ENCODE results near the gene CHD3. TPM values are rescaled to one million over a fixed set of nuclear protein-coding genes. Genes with fewer than 3 reads are reported as not detected.

The CHD3 gene
- polyA plus RNA-seq, 5 donors: 177 to 239 (median 196) TPM

DNA sequence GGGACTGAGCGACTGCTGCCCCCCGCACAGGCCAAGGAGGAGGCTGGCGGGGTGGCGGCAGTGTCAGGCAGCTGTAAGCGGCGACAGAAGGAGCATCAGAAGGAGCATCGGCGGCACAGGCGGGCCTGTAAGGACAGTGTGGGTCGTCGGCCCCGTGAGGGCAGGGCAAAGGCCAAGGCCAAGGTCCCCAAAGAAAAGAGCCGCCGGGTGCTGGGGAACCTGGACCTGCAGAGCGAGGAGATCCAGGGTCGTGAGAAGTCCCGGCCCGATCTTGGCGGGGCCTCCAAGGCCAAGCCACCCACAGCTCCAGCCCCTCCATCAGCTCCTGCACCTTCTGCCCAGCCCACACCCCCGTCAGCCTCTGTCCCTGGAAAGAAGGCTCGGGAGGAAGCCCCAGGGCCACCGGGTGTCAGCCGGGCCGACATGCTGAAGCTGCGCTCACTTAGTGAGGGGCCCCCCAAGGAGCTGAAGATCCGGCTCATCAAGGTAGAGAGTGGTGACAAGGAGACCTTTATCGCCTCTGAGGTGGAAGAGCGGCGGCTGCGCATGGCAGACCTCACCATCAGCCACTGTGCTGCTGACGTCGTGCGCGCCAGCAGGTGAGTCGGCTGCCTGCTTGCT is 39.3 kb upstream of the CHD3 start:
- DNase-seq: no peak

DNA sequence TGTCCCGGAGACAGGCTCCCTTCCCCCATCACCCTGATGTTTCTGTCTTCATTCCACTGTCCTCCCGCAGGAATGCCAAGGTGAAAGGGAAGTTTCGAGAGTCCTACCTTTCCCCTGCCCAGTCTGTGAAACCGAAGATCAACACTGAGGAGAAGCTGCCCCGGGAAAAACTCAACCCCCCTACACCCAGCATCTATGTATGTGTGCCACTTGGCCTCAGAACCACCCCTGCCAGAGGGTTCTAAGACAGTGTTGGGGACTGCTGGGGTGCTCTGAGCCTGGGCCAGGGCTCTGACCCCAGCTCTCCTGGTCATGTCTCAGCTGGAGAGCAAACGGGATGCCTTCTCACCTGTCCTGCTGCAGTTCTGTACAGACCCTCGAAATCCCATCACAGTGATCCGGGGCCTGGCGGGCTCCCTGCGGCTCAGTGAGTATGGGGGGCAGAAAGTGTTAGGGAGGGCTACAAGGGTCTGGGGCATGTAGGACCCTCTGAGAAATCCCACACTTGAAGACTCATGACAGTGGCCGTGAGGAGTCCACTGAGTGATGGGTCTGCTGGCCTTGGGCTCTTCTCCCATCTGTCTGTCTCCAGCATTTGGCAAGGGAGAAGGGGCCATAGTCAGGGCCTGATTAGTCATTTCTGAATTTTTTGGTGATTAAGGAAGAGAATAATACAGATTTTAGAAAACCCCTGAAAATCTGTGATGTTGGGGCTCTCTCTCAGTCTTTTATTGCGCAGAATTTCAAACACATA is 38.7 kb upstream of the CHD3 start:
- no peak for DNase-seq

DNA sequence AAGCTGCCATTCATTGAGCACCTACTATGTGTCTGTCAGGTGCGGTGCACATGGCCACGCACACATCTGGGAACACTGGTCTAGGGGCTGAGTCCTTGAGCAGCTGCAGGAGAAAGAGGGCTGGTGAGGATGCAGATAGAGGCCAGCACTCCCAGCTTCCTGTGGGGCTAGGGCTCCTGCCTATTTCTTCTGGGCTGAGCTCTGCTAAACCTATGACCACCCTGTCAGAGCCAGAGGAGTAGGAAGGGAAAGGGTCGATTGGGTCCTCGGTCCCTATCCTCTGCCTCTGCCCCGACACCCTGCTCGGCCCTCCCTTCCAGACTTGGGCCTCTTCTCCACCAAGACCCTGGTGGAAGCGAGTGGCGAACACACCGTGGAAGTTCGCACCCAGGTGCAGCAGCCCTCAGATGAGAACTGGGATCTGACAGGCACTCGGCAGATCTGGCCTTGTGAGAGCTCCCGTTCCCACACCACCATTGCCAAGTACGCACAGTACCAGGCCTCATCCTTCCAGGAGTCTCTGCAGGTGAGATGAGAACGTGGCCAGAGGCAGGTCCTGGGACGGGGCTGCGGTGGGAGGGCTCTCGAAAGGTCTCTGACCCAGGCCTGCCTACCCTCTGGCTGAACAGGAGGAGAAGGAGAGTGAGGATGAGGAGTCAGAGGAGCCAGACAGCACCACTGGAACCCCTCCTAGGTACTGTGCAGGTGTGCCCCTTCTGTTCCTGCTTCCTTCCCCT is 37.7 kb upstream of the CHD3 start:
- DNase-seq: no peak

GRCh38 chr17:7851438-7852261 is 36.9 kb upstream of the CHD3 start:
- peak; percentile 86 to 89 for DNase-seq

- no peak for DNase-seq
Measured at GRCh38 chr17:7852262-7852670, 36.3 kb upstream of the CHD3 start.

- DNase-seq: no peak
Measured at GRCh38 chr17:7852919-7853690, 35.5 kb upstream of the CHD3 start.

DNA sequence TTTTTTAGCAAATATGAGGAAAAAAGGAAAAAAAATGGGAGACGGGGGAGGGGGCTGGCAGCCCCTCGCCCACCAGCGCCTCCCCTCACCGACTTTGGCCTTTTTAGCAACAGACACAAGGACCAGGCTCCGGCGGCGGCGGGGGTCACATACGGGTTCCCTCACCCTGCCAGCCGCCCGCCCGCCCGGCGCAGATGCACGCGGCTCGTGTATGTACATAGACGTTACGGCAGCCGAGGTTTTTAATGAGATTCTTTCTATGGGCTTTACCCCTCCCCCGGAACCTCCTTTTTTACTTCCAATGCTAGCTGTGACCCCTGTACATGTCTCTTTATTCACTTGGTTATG is 34.9 kb upstream of the CHD3 start:
- DNase-seq: no peak

GRCh38 chr17:7854078-7854777 is 34.4 kb upstream of the CHD3 start:
- no peak for DNase-seq

GRCh38 chr17:7854851-7855659 is 33.5 kb upstream of the CHD3 start, which contains the start of gene TMEM88:
TMEM88 (plus strand) TSS chr17:7855066; CDS start chr17:7855075, 9 bp downstream.
- DNase-seq: no peak

- DNase-seq: no peak
Measured at GRCh38 chr17:7855660-7856010, 33.0 kb upstream of the CHD3 start.

- no peak for DNase-seq
Measured at GRCh38 chr17:7856011-7856810, 32.4 kb upstream of the CHD3 start.

DNA sequence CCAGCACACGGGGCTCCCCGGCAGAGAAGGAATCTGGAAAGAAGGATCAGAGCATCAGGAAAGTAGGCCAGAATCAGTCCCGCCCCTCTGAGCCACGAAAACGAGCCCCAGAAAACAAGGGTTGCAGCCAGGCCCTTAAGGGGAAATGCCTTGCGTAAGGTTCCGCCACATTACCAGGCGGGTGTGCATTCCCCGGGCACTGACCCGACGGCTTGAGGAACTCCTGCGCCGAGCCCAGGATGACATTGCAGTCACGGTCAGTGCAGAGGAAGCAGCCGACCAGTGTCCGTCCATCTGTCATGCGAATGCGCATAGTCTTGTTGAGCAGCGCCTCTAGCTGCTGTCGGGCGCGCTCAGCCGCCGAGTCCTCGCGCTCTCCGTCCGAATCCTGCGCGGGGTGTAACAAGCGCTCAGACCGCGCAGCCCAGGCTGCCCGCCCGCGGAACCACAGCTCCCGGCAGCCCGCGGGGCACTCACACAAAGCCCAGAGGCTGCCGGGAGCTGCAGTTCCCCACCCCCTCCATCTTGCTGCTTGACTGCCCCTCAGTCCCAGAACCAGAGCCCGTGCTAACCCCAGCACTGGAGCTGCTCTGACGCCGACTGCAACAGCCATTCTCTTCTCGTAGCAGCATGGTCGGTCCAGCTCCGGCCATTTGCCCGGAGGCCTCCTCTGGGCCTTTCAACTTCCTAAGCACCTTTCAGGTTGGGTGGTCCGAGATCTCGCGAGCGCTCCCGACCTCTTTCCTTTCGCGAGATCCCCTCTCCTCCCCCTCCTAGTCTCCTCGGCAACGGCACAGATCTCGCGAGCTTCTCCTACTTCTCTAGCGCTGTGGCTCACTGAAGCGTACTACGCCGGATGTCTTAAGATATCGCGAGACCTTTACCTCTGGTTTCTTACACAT is 31.5 kb upstream of the CHD3 start, which contains the start of gene NAA38:
Gene NAA38 (minus strand): TSS at position 749 of the 902 bp plus-strand sequence. CDS start 96 bp downstream, at position 653.
- DNase-seq: peak; percentile 99 to 100

GRCh38 chr17:7857713-7858521 is 30.7 kb upstream of the CHD3 start, which contains the start of gene CYB5D1:
CYB5D1 (plus strand) TSS chr17:7858003; CDS start chr17:7858135, 132 bp downstream.
- DNase-seq: peak in 1 of 2 donors; percentile 93

DNA sequence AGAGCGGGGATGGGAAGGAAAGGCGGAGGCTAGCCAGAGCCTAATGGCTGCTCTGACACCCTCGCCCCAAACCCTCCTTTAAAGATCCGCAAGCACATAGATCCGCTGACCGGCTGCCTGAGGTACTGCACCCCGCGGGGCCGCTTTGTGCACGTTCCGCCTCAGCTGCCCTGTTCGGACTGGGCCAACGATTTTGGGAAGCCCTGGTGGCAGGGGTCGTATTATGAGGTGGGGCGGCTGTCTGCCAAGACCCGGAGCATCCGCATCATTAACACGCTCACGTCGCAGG is 30.1 kb upstream of the CHD3 start:
- DNase-seq: no peak

GRCh38 chr17:7859028-7859427 is 29.6 kb upstream of the CHD3 start:
- DNase-seq: no peak

DNA sequence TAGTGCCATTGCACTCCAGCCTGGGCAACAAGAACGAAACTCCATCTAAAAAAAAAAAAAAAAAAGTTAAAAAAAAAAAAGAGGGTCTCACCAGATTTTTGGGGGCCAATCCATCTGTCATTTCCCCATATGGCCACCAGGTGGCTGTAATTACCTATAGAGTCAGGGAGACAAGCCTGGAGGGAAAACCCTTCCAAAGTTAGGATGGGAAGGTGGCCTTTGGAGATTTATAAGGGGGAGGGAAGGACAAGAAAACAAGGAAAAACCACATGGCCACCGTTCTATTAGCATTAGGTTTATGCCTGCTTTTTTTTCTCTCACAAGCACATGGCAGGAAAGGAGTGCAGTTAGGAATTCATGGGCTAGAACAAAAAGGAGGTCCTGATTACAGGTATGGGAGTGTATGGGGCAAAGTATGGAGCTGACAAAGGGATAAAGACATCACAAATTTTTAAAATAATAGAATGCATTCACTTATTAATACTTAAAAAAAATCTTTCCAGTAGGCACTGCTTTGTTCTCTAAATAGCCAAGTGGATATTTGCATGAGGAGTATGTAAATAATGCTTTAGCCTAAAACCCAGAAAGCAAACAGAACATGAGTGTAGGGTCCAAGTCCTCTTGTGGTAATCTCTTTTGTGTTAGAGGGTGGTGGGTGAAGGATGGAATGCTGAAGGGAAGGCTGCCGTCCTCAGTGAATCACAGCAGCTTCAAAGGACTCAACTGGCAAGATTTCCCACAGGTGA is 25.7 kb upstream of the CHD3 start:
- DNase-seq: peak in 1 of 2 donors; percentile 45

Measured in right lung (tissue), 5 donors.